LNCAP (cell line): ENCODE measurements around the gene PKN2.

ENCODE experiments used
- CTCF ChIP-seq: fragments of 450-650 bp; IDR thresholded peaks from 2 replicates; pipeline ENCODE4 v1.5.1; 2017; ENCODE audit warnings: mild to moderate bottlenecking

PKN2 gene

GRCh38 chr1:88768187-88768586 lies 84.1 kb downstream of the PKN2 start:
- TF ChIP-seq CTCF: no peak

GRCh38 chr1:88768816-88769215 lies 84.7 kb downstream of the PKN2 start:
- no peak for TF ChIP-seq CTCF

GRCh38 chr1:88773540-88774150 lies 89.6 kb downstream of the PKN2 start:
- TF ChIP-seq CTCF: no peak

GRCh38 chr1:88774151-88774556 lies 90.1 kb downstream of the PKN2 start:
- no peak for TF ChIP-seq CTCF

GRCh38 chr1:88777604-88778149 lies 93.6 kb downstream of the PKN2 start:
- TF ChIP-seq CTCF: no peak

GRCh38 chr1:88779880-88780279 lies 95.8 kb downstream of the PKN2 start:
- no peak for TF ChIP-seq CTCF

- TF ChIP-seq CTCF: no peak
These were observed 96.4 kb downstream of the PKN2 start for GRCh38 chr1:88780485-88780884.

- no peak for TF ChIP-seq CTCF
These were observed 99.1 kb downstream of the PKN2 start for GRCh38 chr1:88783145-88783544.
